NCI-H2029 treated with DMSO at 0.1 percent for 48 hours (cell line): ENCODE measurements around the gene RTTN.
A peak's percentile ranks its signal among the peaks of the same experiment; 100 is the strongest.
"Not testable (repeated sequence)": the region's sequence is repeated elsewhere in the genome, so short reads cannot be mapped to it uniquely, and the experiment has no call there.

Source experiments
- DNase-seq: peaks from one replicate; lab custom pipeline; 2025; lab: John Stamatoyannopoulos, UW

Gene RTTN, protein sequence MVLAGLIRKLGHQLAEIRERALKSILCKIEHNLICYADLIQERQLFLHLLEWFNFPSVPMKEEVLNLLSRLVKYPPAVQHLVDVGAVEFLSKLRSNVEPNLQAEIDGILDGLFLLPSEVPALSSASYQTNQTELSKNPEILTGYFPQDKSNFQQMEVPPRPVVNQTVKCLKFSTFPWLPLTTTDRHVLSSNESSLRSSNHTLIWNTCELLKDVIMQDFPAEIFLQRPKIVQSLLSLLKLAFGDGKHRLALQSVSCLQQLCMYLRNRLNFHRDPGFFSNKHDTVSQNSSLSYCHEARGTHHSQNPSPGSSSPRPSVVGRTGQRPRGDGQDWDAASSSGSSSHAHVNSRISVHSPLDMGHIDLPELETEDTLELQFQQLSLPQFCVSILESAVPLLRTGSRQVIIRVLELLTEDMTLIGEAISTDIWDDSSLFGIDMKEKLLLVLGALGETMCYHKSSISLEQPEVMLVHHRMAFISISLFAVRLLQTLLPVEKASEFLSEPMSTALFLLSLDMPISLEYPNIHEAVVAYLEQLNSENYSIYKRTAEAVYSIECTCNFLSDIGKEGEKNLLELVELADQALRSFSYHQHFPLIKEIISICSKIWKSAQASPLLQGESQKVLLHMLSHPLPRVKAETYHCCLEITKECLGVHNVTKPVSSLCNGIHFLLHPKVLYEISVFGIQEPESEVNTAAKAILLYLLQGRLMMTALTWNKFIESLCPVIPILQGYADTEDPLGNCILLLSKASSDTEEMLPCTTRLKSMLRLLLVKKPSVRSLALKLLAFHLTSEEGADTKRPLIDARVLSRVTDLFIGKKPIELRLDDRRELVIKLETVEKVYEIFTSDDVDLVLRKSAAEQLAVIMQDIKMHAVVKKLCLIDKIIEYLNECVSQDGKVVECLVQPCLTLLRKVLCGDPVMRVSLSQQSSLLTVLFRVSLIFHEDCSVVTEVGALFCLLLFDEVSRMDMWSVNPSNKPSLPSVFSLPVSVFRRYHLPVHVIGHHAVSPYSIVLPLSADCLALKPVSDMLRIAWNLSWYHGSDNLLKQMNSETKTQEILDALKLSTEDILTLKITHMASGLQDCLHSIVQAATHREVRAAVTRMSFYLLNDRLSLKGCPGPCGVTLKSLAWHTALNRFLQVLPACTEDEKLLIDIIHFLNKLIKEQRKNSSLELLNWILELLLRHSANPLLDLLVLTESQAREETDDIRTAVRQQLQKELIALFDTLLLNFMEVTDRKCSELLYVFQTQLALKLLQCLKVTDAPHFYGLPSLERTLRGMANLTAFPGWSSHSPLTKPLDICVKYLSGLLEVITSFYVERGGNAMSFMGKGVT (N-terminal part only)

GRCh38 chr18:70205421-70206397 lies at the start of gene RTTN:
TSS of gene RTTN (minus strand) at chr18:70205687. CDS start at chr18:70205658, 29 bp downstream.
- peak; percentile 32 for DNase-seq

GRCh38 chr18:70250781-70251180 lies 45.3 kb upstream of the RTTN start:
- no peak for DNase-seq

DNA sequence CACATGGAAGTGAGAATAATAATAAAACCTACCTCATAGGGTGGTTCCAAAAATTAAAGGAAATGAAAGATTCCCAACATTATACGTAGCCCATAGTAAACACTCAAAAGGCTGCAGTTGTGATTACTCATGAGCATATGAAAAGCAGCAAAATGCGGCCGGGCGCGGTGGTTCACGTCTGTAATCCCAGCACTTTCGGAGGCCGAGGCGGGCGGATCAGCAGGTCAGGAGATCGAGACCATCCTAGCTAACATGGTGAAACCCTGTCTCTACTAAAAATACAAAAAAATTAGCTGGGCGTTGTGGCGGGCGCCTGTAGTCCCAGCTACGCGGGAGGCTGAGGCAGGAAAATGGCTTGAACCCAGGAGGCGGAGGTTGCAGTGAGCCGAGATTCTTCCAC lies 44.4 kb upstream of the RTTN start:
- DNase-seq, result not testable (repeated sequence)

- DNase-seq, result no peak
These were observed 43.6 kb upstream of the RTTN start for GRCh38 chr18:70249118-70249517.

DNA sequence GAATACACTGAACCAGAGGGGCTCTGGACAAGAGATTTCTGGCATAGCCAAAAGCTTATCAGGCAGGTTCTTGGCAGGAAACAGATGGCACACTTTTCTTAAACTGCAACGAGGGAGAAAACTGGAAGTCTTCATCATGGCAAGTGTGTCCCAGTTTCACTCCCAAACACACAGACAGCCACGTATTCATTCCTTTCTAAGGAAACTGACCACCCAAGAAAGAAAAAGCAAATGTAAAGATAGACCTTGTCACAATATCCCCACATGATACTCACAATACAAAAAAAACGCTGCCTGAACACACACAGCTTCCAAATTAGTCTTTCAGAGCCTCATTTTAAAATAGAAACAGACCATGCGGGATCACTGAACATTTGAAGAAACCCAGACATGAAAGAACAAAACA lies 40.6 kb upstream of the RTTN start:
- DNase-seq, result no peak

GRCh38 chr18:70243131-70243929 lies 37.8 kb upstream of the RTTN start:
- no peak for DNase-seq

GRCh38 chr18:70236921-70237320 lies 31.4 kb upstream of the RTTN start:
- DNase-seq, result not testable (repeated sequence)

- no peak for DNase-seq
These were observed 30.0 kb upstream of the RTTN start for GRCh38 chr18:70235478-70235877.

DNA sequence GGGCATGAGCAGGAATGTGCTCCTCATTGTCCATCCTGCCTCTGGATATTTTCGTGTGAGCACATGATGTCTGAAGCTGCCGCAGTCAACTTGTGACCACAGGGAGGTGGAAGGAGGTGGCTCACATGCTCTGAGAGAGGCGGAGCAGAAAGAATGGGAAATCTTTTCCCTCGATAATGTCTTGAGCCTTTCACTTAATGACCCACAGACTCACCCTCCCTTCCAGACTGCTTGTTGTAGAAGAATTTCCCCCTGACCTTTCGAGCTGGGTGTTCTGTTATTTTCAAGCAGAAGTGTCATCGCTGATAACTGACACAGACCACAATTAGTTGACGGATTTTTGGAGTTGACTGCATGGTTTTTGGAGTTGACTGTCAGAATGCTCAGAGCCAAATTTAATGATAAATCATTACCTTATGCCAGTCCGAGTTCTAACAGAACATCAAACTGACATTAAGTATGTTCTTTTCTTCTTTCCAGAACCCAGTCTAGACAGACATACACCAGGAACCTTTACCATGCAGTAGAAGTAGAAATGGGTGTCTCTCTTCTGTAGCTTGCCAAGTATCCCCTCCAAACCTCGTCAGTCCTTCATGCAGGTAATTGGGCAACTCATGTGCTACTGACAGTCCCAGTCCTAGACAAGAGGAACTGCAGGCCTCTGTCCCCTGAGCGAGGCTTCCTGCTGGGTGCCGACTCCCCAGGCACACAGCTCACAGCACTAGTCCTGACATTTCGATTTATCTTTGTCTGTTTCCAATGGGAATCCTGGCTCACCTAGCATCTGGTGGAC lies 29.4 kb upstream of the RTTN start:
- no peak for DNase-seq

GRCh38 chr18:70233974-70234373 lies 28.5 kb upstream of the RTTN start:
- DNase-seq, result no peak

DNA sequence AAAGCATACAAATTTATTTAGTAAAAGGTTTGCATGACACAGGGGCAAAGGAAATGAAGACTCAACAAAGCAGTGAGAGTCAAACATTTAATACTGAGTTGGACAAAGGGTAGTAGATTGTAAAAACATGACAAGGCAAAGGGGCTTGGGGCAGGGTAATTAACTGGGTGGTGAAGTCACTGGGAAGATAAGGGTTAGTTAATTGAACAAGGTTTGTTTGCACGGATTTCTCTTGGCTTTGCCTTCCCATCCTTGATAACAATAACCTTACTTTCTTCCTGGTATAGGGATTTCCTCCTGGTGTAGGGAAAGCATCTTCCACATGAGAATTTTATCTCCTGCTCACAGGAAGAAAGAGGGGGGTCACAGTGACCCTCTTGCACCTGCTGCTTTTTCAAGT lies 26.8 kb upstream of the RTTN start:
- DNase-seq, result no peak

DNA sequence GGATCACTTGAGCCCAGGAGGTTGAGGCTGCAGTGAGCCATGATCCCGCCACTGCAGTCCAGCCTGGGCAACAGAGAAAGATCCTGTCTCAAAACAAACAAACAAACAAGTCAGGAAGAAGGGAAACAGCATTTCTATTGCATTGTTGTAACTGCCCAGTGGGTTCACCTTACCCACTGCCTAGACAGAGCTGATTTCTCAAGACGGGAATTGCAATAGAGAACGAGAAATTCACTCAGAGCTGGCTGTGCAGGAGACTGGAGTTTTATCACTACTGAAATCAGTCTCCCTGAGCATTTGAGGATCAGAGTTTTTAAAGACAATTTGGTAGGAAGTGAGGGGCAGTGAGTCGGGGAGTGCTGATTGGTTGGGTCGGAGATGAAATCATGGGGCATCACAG lies 24.2 kb upstream of the RTTN start:
- DNase-seq, result no peak

GRCh38 chr18:70228536-70228935 lies 23.0 kb upstream of the RTTN start:
- no peak for DNase-seq

DNA sequence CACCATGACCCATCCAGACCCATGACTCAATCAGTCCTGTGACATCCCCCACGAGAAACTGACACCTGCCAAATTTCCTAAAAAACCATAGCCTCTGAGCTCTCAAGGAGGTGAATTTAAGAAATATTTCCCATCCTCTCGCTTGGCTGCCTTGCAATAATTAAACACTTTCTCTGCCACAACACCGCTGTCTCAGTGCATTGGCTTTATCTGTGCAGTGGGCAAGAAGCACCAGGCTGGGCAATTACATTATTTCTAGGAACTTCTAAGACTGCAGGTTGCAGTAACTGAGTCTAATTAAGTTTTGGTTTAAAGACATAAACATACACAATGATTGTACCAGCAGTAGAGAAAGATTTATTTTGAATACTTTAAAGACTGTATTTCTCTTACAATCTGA lies 22.0 kb upstream of the RTTN start:
- DNase-seq, result no peak

- DNase-seq, result no peak
These were observed 16.4 kb upstream of the RTTN start for GRCh38 chr18:70221915-70222278.

GRCh38 chr18:70221156-70221914 lies 15.8 kb upstream of the RTTN start:
- no peak for DNase-seq

GRCh38 chr18:70220628-70221027 lies 15.1 kb upstream of the RTTN start:
- DNase-seq, result no peak

- DNase-seq, result no peak
These were observed 14.2 kb upstream of the RTTN start for GRCh38 chr18:70219688-70220087.

- DNase-seq, result no peak
These were observed 11.3 kb upstream of the RTTN start for GRCh38 chr18:70216788-70217187.
